ENCODE data around the gene HDAC8. TPM values are rescaled to one million over a fixed set of nuclear protein-coding genes. Genes with fewer than 3 reads are reported as not detected.

Gene HDAC8
- polyA plus RNA-seq, 3 donors = 30.5 to 40.8 (median 36.4) TPM

GRCh38 chrX:72309297-72310071 lies 263.2 kb downstream of the HDAC8 start:
- no peak for DNase-seq (ENCODE audit: extremely low read depth in 1 of 11, low read depth in 9 of 11, low spot score in 4 of 11)

GRCh38 chrX:72308566-72309296 lies 263.9 kb downstream of the HDAC8 start:
- peak in 6 of 11 donors; percentile 29 to 66 (median 56) for DNase-seq (ENCODE audit: extremely low read depth in 1 of 11, low read depth in 9 of 11, low spot score in 4 of 11)

GRCh38 chrX:72308209-72308565 lies 264.5 kb downstream of the HDAC8 start:
- no peak for DNase-seq (ENCODE audit: extremely low read depth in 1 of 11, low read depth in 9 of 11, low spot score in 4 of 11)

- DNase-seq (ENCODE audit: extremely low read depth in 1 of 11, low read depth in 9 of 11, low spot score in 4 of 11) = no peak
Observed at GRCh38 chrX:72307646-72308051, 265.0 kb downstream of the HDAC8 start.

DNA sequence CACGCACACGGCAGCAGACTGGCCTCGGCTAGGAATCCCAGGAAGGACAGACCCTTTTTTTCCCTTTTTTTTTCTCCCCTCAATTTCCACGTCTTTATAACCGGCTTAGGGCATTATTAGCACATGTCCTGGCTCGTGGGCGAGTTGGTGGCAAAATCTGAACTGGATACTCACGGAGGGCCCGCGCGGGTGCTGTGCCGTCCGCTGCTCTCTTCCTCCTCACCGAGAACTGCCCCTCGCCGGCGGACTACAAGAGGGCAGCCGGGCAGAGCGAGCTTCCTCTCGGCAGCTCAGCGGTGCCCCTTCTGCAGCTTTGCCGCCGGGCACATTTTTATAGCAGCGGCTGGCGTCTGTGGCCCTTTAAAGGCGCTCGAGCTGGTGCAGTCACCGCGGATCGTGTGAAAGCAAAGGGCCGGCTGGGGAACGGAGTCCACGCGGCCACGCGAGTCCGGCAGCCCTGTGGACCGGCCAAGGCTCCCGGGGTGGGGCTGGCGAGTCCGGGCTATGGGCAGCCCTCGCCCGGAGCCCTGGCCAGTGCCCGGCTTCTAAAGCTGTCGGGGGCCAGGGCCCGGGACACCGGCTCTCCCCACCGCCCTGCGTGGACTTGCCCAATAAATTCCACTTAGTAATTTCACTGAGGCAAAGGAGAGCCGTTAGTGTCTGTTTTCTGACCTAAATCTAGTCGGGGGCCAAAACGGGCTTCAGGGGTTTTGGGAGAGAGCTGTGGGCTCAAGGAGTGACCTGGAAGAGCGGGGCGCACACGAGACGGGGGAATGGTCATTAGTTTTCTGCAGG lies 265.6 kb downstream of the HDAC8 start:
- DNase-seq (ENCODE audit: extremely low read depth in 1 of 11, low read depth in 9 of 11, low spot score in 4 of 11) = peak in 6 of 11 donors; percentile 42 to 70 (median 55)

- no peak for DNase-seq (ENCODE audit: extremely low read depth in 1 of 11, low read depth in 9 of 11, low spot score in 4 of 11)
Observed at GRCh38 chrX:72306085-72306801, 266.4 kb downstream of the HDAC8 start.

DNA sequence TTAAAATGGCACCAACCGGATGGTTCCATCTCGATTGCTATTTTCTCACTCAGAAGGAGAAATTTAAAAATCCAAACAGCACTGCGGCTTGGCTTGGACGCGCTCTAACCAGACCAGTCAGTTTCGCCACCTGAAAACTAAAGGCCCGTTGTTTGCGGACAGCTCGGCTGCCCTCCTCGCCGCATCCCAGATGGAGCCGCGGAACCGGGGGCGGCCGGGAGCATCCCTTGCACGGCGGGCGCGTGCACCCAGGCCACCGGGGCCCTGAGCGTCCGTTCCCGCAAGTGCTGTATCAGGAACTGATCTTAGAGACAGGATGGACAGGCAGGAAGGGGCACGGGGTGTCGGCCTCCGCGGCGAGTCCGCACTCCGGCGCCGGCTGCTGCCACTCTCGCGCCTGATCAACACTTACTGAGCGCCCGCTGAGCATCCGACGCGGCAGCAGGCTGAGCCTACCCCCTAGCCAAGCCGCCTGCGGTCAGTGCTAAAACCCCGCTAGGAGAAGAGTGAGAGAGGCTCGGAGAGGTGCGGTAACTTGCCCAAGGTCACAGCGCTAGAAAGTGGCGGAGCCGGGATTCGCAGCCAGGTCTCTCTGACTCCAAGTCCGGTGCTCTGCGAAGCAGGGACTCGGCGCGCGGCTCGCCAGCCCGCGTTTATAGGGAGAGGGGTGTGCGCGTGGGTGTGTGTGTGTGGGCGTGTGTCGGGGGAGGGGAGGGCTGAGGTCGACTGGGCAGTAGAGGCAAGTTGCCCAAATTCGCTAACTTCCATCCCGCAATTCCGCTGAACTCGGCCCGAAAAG lies 267.2 kb downstream of the HDAC8 start, which contains the start of gene CITED1:
TSS of gene CITED1 (minus strand) at position 629 of the 799 bp plus-strand sequence. CDS start 3,045 bp downstream, outside the sequence.
- no peak for DNase-seq (ENCODE audit: extremely low read depth in 1 of 11, low read depth in 9 of 11, low spot score in 4 of 11)

- no peak for DNase-seq (ENCODE audit: extremely low read depth in 1 of 11, low read depth in 9 of 11, low spot score in 4 of 11)
Observed at GRCh38 chrX:72304877-72305276, 267.8 kb downstream of the HDAC8 start.

- no peak for DNase-seq (ENCODE audit: extremely low read depth in 1 of 11, low read depth in 9 of 11, low spot score in 4 of 11)
Observed at GRCh38 chrX:72301781-72302180, 270.9 kb downstream of the HDAC8 start.

DNA sequence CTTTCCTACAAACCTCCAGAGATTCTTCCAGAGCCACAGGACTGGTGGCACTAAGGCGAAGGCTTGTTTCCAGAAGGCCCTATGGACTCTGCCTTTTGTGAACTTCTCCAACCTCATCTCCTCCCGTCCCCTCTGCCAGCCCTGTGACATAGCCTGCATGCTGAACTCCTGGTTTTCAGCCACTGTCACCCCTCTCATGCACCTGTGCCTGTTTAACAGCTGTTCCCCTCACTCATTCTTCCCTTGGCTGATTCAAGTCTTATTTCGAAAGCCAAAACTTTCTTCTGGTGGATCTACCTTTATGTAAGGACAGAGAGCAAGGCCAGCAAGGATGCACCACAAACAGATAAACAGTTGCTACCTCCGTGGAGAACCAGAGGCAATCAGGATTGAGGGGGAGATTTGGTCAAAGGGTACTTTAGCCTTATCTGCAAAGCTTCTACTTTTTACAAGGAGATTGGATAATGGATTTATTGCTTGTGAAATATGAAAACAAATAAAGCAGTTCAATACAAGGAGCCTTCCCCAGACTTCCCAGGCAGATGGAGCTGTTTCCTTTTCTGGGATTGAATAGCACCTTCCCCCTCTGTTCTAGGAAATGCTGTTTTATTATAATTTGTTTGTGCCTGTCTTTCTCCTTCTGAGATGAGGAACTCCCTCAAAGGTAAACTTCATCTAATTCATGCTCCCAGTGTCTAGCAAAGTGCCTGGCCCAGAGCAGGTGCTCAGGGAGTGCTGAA lies 272.6 kb downstream of the HDAC8 start:
- DNase-seq (ENCODE audit: extremely low read depth in 1 of 11, low read depth in 9 of 11, low spot score in 4 of 11) = no peak

GRCh38 chrX:72297953-72298730 lies 274.5 kb downstream of the HDAC8 start:
- no peak for DNase-seq (ENCODE audit: extremely low read depth in 1 of 11, low read depth in 9 of 11, low spot score in 4 of 11)

- DNase-seq (ENCODE audit: extremely low read depth in 1 of 11, low read depth in 9 of 11, low spot score in 4 of 11) = no peak
Observed at GRCh38 chrX:72296991-72297390, 275.7 kb downstream of the HDAC8 start.

GRCh38 chrX:72295745-72296144 lies 276.9 kb downstream of the HDAC8 start:
- DNase-seq (ENCODE audit: extremely low read depth in 1 of 11, low read depth in 9 of 11, low spot score in 4 of 11) = no peak

GRCh38 chrX:72294497-72294896 lies 278.1 kb downstream of the HDAC8 start:
- no peak for DNase-seq (ENCODE audit: extremely low read depth in 1 of 11, low read depth in 9 of 11, low spot score in 4 of 11)

- DNase-seq (ENCODE audit: extremely low read depth in 1 of 11, low read depth in 9 of 11, low spot score in 4 of 11) = no peak
Observed at GRCh38 chrX:72282302-72282701, 290.3 kb downstream of the HDAC8 start.

- DNase-seq (ENCODE audit: extremely low read depth in 1 of 11, low read depth in 9 of 11, low spot score in 4 of 11) = peak in 6 of 11 donors; percentile 26 to 62 (median 38)
Observed at GRCh38 chrX:72280321-72280845, 292.3 kb downstream of the HDAC8 start.

All from renal cortex interstitium (tissue), 11 donors.